GM23338 (cell line): ENCODE data around the gene DIP2C. TPM values are rescaled to one million over a fixed set of nuclear protein-coding genes. Genes with fewer than 3 reads are reported as not detected.

ENCODE experiments used
- ATAC-seq: fragments of 200-7000 bp; cut with Tn5 transposase; 3 replicates; pipeline ENCODE4 v1.9.1; 2020
- DNase-seq: peaks from one replicate; pipeline ENCODE4 v3.0.0-alpha.2; 2015; ENCODE audit warnings: low spot score
- H2AFZ ChIP-seq: fragments of 200-600 bp; sonication (generic); 2 replicates; pipeline ENCODE4 v1.8.0; 2016; ENCODE audit warnings: antibody characterized with exemption, mild to moderate bottlenecking, moderate library complexity
- H3F3A ChIP-seq: fragments of 200-600 bp; sonication (generic); replicated peaks from 2 replicates; pipeline ENCODE4 v1.8.0; 2017; ENCODE audit warnings: antibody characterized with exemption, mixed run types, low read depth
- H3K27ac ChIP-seq: fragments of 200-600 bp; sonication (generic); 2 replicates; pipeline ENCODE4 v1.6.1; 2016; ENCODE audit warnings: low read depth
- H3K27me3 ChIP-seq: fragments of 200-600 bp; sonication (generic); 2 replicates; pipeline ENCODE4 v1.8.0; 2016; ENCODE audit warnings: mild to moderate bottlenecking, mixed run types, moderate library complexity; ENCODE audit not compliant: insufficient read depth
- H3K36me3 ChIP-seq: fragments of 200-600 bp; sonication (generic); 2 replicates; pipeline ENCODE4 v1.8.0; 2016; ENCODE audit warnings: mild to moderate bottlenecking; ENCODE audit not compliant: insufficient read depth
- H3K4me1 ChIP-seq: fragments of 200-600 bp; sonication (generic); 2 replicates; pipeline ENCODE4 v1.8.0; 2016; ENCODE audit warnings: mild to moderate bottlenecking, moderate library complexity; ENCODE audit not compliant: insufficient read depth
- H3K4me2 ChIP-seq: fragments of 200-600 bp; sonication (generic); 2 replicates; pipeline ENCODE4 v1.7.1; 2017; ENCODE audit warnings: mixed run types
- H3K4me3 ChIP-seq: fragments of 200-600 bp; sonication (generic); 2 replicates; pipeline ENCODE4 v1.6.1; 2016; ENCODE audit warnings: mixed run types
- H3K79me2 ChIP-seq: fragments of 200-600 bp; sonication (generic); replicated peaks from 2 replicates; pipeline ENCODE4 v1.8.0; 2017; ENCODE audit warnings: mild to moderate bottlenecking; ENCODE audit not compliant: insufficient read depth
- H3K9me2 ChIP-seq: fragments of 200-600 bp; sonication (generic); 2 replicates; pipeline ENCODE4 v1.8.0; 2017; ENCODE audit not compliant: insufficient read depth
- H4K20me1 ChIP-seq: fragments of 200-600 bp; sonication (generic); replicated peaks from 2 replicates; pipeline ENCODE4 v1.8.0; 2017; ENCODE audit warnings: mild to moderate bottlenecking; ENCODE audit not compliant: insufficient read depth
- H3K27ac Mint-ChIP-seq: 2 replicates; pipeline ENCODE4 v1.8.0; 2020; ENCODE audit warnings: inconsistent platforms, mild to moderate bottlenecking, moderate library complexity, mixed read lengths
- H3K27me3 Mint-ChIP-seq: 3 replicates; pipeline ENCODE4 v1.8.0; 2022; ENCODE audit warnings: low read depth, mild to moderate bottlenecking, moderate library complexity, mixed read lengths, inconsistent platforms; ENCODE audit not compliant: insufficient read depth, poor library complexity
- H3K36me3 Mint-ChIP-seq: 3 replicates; pipeline ENCODE4 v1.8.0; 2021; ENCODE audit warnings: low read depth, mild to moderate bottlenecking, inconsistent platforms, moderate library complexity, mixed read lengths
- H3K4me1 Mint-ChIP-seq: 3 replicates; pipeline ENCODE4 v1.8.0; 2020; ENCODE audit warnings: mild to moderate bottlenecking, inconsistent platforms, mixed read lengths
- H3K4me3 Mint-ChIP-seq: 3 replicates; pipeline ENCODE4 v1.8.0; 2021; ENCODE audit warnings: moderate library complexity, mild to moderate bottlenecking, inconsistent platforms, mixed read lengths
- H3K9me3 Mint-ChIP-seq: 3 replicates; pipeline ENCODE4 v1.8.0; 2020; ENCODE audit warnings: moderate library complexity, mild to moderate bottlenecking, inconsistent platforms, mixed read lengths
- CREB1 ChIP-seq: fragments of 250-450 bp; sonication (Bioruptor Pico); IDR thresholded peaks from 2 replicates; pipeline ENCODE4 v1.5.0; 2020; ENCODE audit warnings: low read depth, mild to moderate bottlenecking, moderate library complexity
- CTCF ChIP-seq, 2 experiments: fragments of 200-600 bp in 1 of 2; sonication (generic) in 1 of 2; conservative IDR thresholded peaks; 2 replicates each; pipeline versions ENCODE4 v1.5.1 to v1.6.1; 2016 to 2017; ENCODE audit warnings: antibody characterized with exemption in 2 of 2, low read depth in 2 of 2, mild to moderate bottlenecking in 2 of 2, moderate library complexity in 1 of 2
- EZH2 ChIP-seq: fragments of 200-600 bp; sonication (generic); IDR thresholded peaks from one replicate; pipeline ENCODE4 v1.8.0; 2017; ENCODE audit warnings: antibody characterized with exemption, mild to moderate bottlenecking, low read depth; ENCODE audit not compliant: unreplicated experiment
- NANOG ChIP-seq: IDR thresholded peaks from 2 replicates; pipeline ENCODE4 v1.6.1; 2016; ENCODE audit warnings: antibody characterized with exemption, borderline replicate concordance
- POLR2AphosphoS5 ChIP-seq: IDR thresholded peaks from 2 replicates; pipeline ENCODE4 v1.6.1; 2016; ENCODE audit warnings: antibody characterized with exemption, low read depth
- REST ChIP-seq: IDR thresholded peaks from one replicate; pipeline ENCODE4 v1.6.1; 2018; ENCODE audit warnings: antibody characterized with exemption; ENCODE audit not compliant: unreplicated experiment
- STAT1 ChIP-seq: IDR thresholded peaks from one replicate; pipeline ENCODE4 v1.6.1; 2016; ENCODE audit warnings: antibody characterized with exemption; ENCODE audit not compliant: unreplicated experiment
- ZNF331 ChIP-seq: fragments of 250-450 bp; sonication (Bioruptor Pico); IDR thresholded peaks from 2 replicates; pipeline ENCODE4 v1.5.0; 2020; ENCODE audit warnings: low read depth, mild to moderate bottlenecking, moderate library complexity
- ZNF462 ChIP-seq: fragments of 250-450 bp; sonication (Bioruptor Pico); IDR thresholded peaks from 2 replicates; pipeline ENCODE4 v1.5.0; 2020; ENCODE audit warnings: mild to moderate bottlenecking, moderate library complexity
- polyA plus RNA-seq: library from polyadenylated mRNA; unstranded; fragments of >200 nt; fragmentation: Nextera tagmentation; extraction: Ambion mirVana; gene quantifications from 2 replicates; pipeline ENCODE4 v1.2.1, GENCODE V29; 2016
- total RNA-seq: library from RNA; depleted of rRNA; stranded (reverse); fragments of >200 nt; shearing (Covaris generic); gene quantifications from 2 replicates; pipeline ENCODE4 v1.2.3, GENCODE V29; 2014

The DIP2C gene
- total and polyA plus RNA-seq, 2 experiments from 2014 or later, result 5.1 to 7.7 TPM

- Histone ChIP-seq H3K79me2 (no peaks in the 10 kb centered on the region), H3K27me3 (no peaks in the 10 kb centered on the region), H3K4me3 (no peak overlapping the region), H3K27ac (no peak overlapping the region), H3K4me2 (no peak overlapping the region), H4K20me1 (peaks cover 5% of the 10 kb centered on the region; the same call in 1 of the 2 replicates), H3K4me1 (no peaks in the 10 kb centered on the region), H3K9me2 (no peaks in the 10 kb centered on the region), H3F3A (no peaks in the 10 kb centered on the region), H2AFZ (no peak overlapping the region), H3K36me3 (no peaks in the 10 kb centered on the region)
- ATAC-seq, result no peak
- H3K36me3 Mint-ChIP-seq, result peaks cover 11% of the 10 kb centered on the region; the same call in 2 of the 3 replicates
- no peak overlapping the region for H3K4me3 Mint-ChIP-seq
- H3K27ac Mint-ChIP-seq, result no peak overlapping the region
- peaks cover 4% of the 10 kb centered on the region; the same call in 1 of the 3 replicates for H3K9me3 Mint-ChIP-seq
- H3K4me1 Mint-ChIP-seq, result no peaks in the 10 kb centered on the region
- no peak for DNase-seq
- peaks cover 3% of the 10 kb centered on the region for H3K27me3 Mint-ChIP-seq
- TF ChIP-seq STAT1, result no peak
Measured at GRCh38 chr10:429696-430095, 259.8 kb downstream of the DIP2C start.

GRCh38 chr10:427761-428519, 261.5 kb downstream of the DIP2C start:
- no peaks in the 10 kb centered on the region for H3K4me1 ChIP-seq
- peaks cover 3% of the 10 kb centered on the region for H3K27me3 Mint-ChIP-seq
- H3K9me3 Mint-ChIP-seq, result peaks cover 4% of the 10 kb centered on the region; the same call in 1 of the 3 replicates
- DNase-seq, result no peak
- peaks cover 5% of the 10 kb centered on the region; the same call in 1 of the 2 replicates for H4K20me1 ChIP-seq
- ATAC-seq, result no peak
- no peaks in the 10 kb centered on the region for H3K9me2 ChIP-seq
- H3K4me2 ChIP-seq, result no peak overlapping the region
- peaks cover 11% of the 10 kb centered on the region; the same call in 2 of the 3 replicates for H3K36me3 Mint-ChIP-seq
- H3K79me2 ChIP-seq, result no peaks in the 10 kb centered on the region
- no peak overlapping the region for H3K27ac ChIP-seq
- H3K4me1 Mint-ChIP-seq, result no peaks in the 10 kb centered on the region
- no peaks in the 10 kb centered on the region for H3K36me3 ChIP-seq
- H3F3A ChIP-seq, result no peaks in the 10 kb centered on the region
- H3K4me3 Mint-ChIP-seq, result no peak overlapping the region
- no peaks in the 10 kb centered on the region for H3K27me3 ChIP-seq
- H3K4me3 ChIP-seq, result no peak overlapping the region
- H2AFZ ChIP-seq, result no peak overlapping the region
- H3K27ac Mint-ChIP-seq, result no peak overlapping the region
- no peak for TF ChIP-seq EZH2
- no peak for TF ChIP-seq ZNF462 (CRISPR knock-in tag)
- TF ChIP-seq STAT1, result no peak
- no peak for TF ChIP-seq CTCF (conservative IDR thresholded peaks at IDR 0.05; ENCODE audit: low read depth in 2 of 2)
- no peak for TF ChIP-seq REST
- no peak for TF ChIP-seq ZNF331 (CRISPR knock-in tag)
- no peak for TF ChIP-seq CREB1 (CRISPR knock-in tag)
- no peak for TF ChIP-seq POLR2AphosphoS5
- no peak for TF ChIP-seq NANOG
